ENCODE results near the gene PDE6B. TPM values are rescaled to one million over a fixed set of nuclear protein-coding genes. Genes with fewer than 3 reads are reported as not detected.

PDE6B gene
- total and polyA plus RNA-seq, 8 donors, result 1.1 to 12.3 (median 1.7) TPM; not detected in 4

DNA sequence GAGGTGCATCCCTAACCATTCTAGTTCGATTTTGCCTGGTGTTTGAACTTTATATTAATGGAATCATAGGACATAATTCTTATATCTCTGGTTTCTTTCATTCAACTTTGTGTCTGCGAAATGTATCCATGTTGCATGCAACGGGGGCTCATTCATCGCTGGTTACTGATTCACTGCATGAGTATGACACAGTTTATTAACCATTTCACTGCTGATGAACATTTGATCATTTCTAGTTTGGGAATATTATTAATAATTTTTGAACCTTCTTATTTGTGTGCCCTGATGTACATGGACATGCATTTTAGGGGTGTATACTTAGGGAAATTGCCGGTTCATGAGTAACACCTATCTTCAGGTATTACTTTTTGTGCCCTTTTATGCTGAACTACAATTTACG, 44.2 kb upstream of the PDE6B start:
- Histone ChIP-seq H3K9me3 (peaks cover 0 to 24% (median 20%) of the 10 kb centered on the region in 4 donors), H3K27me3 (peaks cover 26 to 64% (median 37%) of the 10 kb centered on the region in 3 donors), H3K4me3 (no peak overlapping the region), H3K36me3 (no peaks in the 10 kb centered on the region), H3K27ac (no peak overlapping the region), H3K4me1 (peaks cover 0 to 18% (median 10%) of the 10 kb centered on the region in 4 donors)
- 54 to 63% (median 58%) methylated on average over 6 of the region's 6 CpGs for WGBS, 5 donors
- intact Hi-C loops (cut with DNase I; ENCODE audit: low total_unique reads), result no loop called here
- TF ChIP-seq POLR2A (IDR thresholded peaks at IDR 0.05) (no peak), POLR2AphosphoS5 (IDR thresholded peaks at IDR 0.05) (no peak), EP300 (IDR thresholded peaks at IDR 0.05) (no peak)
- TF ChIP-seq, protein P1, sequence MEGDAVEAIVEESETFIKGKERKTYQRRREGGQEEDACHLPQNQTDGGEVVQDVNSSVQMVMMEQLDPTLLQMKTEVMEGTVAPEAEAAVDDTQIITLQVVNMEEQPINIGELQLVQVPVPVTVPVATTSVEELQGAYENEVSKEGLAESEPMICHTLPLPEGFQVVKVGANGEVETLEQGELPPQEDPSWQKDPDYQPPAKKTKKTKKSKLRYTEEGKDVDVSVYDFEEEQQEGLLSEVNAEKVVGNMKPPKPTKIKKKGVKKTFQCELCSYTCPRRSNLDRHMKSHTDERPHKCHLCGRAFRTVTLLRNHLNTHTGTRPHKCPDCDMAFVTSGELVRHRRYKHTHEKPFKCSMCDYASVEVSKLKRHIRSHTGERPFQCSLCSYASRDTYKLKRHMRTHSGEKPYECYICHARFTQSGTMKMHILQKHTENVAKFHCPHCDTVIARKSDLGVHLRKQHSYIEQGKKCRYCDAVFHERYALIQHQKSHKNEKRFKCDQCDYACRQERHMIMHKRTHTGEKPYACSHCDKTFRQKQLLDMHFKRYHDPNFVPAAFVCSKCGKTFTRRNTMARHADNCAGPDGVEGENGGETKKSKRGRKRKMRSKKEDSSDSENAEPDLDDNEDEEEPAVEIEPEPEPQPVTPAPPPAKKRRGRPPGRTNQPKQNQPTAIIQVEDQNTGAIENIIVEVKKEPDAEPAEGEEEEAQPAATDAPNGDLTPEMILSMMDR (IDR thresholded peaks at IDR 0.05), result no peak
- no peak for DNase-seq

DNA sequence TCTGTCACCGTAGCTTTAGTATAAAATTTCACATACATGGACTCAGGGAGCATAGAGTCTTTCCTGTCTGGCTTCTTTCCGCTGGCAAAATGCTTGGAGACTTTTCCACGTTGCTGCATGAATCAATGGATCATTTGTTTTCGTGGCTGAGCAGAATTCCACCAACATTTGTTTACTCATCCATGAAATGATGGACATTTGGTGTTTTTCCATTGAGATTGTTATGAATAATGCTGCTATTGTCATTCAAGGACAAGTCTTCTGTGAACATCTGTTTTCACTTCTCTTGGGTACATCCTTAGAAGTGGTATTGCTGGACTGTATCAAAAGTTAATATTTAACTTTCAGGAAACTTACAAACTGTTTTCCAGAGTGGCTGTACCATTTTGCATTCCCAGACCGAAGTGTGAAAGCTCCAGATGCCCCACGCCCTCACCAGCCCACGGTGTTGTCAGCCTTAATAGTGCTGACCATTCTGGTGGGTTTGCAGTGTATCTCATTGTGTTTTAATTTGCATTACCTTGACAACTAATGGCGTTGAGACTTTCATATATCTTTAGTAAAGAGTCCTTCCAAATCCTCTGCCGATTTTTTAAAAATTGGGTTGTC, 43.5 kb upstream of the PDE6B start:
- intact Hi-C loops (cut with DNase I; ENCODE audit: low total_unique reads), result no loop called here
- H3K27me3 ChIP-seq, result peaks cover 26 to 63% (median 34%) of the 10 kb centered on the region in 3 donors
- peaks cover 0 to 13% (median 7%) of the 10 kb centered on the region in 4 donors for H3K4me1 ChIP-seq
- no peak for DNase-seq
- no peak overlapping the region for H3K4me3 ChIP-seq
- no peak overlapping the region for H3K27ac ChIP-seq
- no peaks in the 10 kb centered on the region for H3K36me3 ChIP-seq
- 70 to 75% (median 74%) methylated on average over 9 of the region's 9 CpGs for WGBS, 5 donors
- TF ChIP-seq, protein P1 (IDR thresholded peaks at IDR 0.05), result no peak
- TF ChIP-seq EP300 (IDR thresholded peaks at IDR 0.05), result no peak
- TF ChIP-seq POLR2A (IDR thresholded peaks at IDR 0.05), result no peak
- no peak for TF ChIP-seq POLR2AphosphoS5 (IDR thresholded peaks at IDR 0.05)
- H3K9me3 ChIP-seq, result peaks cover 0 to 24% (median 20%) of the 10 kb centered on the region in 4 donors

DNA sequence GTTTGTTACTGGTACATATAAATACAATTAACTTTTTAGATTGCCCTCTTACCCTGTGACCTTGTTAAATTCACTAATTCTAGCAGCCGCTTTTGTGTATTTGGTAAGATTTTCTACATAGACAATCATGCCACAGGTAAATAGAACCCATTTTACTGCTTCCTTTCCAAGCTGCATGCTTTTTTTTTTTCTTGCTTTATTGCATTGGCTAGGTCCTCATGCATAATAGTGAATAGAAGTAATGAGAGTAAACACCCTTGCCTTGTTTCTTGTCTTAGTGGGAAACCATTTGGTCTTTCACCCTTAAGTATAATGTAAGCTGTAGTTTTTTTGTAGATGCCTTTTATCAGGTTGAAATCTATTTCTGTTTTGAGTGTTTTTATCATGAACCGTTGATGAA, 41.6 kb upstream of the PDE6B start:
- Histone ChIP-seq H3K27ac (no peak overlapping the region), H3K4me1 (no peaks in the 10 kb centered on the region), H3K9me3 (peaks cover 0 to 31% (median 26%) of the 10 kb centered on the region in 4 donors), H3K27me3 (peaks cover 12 to 56% (median 24%) of the 10 kb centered on the region in 3 donors), H3K4me3 (no peak overlapping the region), H3K36me3 (no peaks in the 10 kb centered on the region)
- intact Hi-C loops (cut with DNase I; ENCODE audit: low total_unique reads), result no loop called here
- WGBS, 5 donors, result 81 to 93% (median 88%) methylated on average over 2 of the region's 2 CpGs
- TF ChIP-seq POLR2A (IDR thresholded peaks at IDR 0.05), result no peak
- TF ChIP-seq, protein P1 (IDR thresholded peaks at IDR 0.05), result no peak
- TF ChIP-seq POLR2AphosphoS5 (IDR thresholded peaks at IDR 0.05), result no peak
- no peak for TF ChIP-seq EP300 (IDR thresholded peaks at IDR 0.05)
- DNase-seq, result no peak

DNA sequence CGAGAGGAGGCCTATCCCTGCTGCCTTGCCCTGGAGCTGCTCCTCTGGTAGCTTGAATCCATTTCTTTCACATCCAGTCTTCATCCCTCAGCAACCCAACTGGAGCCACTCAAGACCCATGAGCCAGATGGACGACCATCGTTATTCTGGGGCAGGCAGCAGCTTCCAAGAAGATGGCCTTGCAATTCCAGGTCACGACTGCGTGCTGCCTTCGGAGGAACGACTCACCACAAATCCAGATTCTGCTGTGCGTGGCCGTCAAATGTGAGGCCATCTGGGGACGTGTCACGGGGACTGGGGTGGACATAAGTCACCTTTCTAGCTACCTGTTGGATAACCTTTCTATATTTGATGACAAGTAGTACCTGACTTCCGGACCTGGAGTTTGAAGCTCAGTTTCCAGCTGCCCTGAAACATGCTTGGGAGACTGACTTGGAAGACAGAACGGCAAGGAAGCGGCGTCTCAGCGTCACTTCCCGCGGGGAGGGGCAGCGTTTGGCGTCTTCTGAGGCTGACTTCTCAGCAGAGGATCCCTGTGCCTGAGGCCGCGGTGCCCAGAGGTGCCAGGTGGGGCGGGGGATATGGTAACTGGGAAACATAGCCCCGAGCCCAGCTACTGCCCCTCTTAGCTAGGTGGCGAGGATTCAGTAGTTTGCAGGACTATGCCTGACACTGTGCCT, 37.6 kb upstream of the PDE6B start:
- no peak overlapping the region for H3K4me3 ChIP-seq
- H3K36me3 ChIP-seq, result no peaks in the 10 kb centered on the region
- H3K27me3 ChIP-seq, result peaks cover 0 to 33% (median 13%) of the 10 kb centered on the region in 3 donors
- intact Hi-C loops (cut with DNase I; ENCODE audit: low total_unique reads), result no loop called here
- TF ChIP-seq EP300 (IDR thresholded peaks at IDR 0.05) (no peak), POLR2AphosphoS5 (IDR thresholded peaks at IDR 0.05) (no peak), POLR2A (IDR thresholded peaks at IDR 0.05) (no peak)
- TF ChIP-seq, protein P1 (IDR thresholded peaks at IDR 0.05), result no peak
- WGBS, 5 donors, result 76 to 83% (median 79%) methylated on average over 25 of the region's 25 CpGs
- H3K4me1 ChIP-seq, result no peaks in the 10 kb centered on the region
- peaks cover 0 to 37% (median 28%) of the 10 kb centered on the region in 4 donors for H3K9me3 ChIP-seq
- DNase-seq, result no peak
- no peak overlapping the region for H3K27ac ChIP-seq
